ENCODE data around the gene LECT2.

DNA sequence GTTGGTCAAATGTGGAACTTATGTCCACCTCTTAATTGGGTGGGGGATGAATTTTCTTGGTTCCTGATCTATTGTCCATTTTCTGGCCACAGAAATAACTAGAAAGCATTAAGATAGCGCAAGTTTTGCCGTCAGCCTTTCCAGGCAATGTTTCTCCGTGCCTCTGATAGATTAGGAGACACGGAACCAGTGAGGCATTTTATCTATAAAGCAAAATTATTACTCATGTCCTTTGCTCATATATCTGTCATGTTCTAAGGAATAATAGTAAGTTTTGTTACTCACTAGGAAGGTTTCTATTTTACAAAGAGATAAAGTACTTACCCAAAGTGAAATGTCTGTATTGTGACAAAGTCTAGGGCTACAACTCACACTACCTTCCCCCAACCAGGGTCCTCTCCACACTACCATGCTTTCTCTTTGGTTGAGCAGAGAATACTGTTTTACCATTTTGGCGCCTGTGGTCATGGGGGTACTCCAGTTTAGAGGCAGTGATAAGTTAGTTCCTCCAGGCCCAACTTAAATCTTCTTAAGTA is 39.2 kb downstream of the LECT2 start:
- no peak for TF ChIP-seq POLR2A (IDR thresholded peaks at IDR 0.05)
- TF ChIP-seq, protein P1, sequence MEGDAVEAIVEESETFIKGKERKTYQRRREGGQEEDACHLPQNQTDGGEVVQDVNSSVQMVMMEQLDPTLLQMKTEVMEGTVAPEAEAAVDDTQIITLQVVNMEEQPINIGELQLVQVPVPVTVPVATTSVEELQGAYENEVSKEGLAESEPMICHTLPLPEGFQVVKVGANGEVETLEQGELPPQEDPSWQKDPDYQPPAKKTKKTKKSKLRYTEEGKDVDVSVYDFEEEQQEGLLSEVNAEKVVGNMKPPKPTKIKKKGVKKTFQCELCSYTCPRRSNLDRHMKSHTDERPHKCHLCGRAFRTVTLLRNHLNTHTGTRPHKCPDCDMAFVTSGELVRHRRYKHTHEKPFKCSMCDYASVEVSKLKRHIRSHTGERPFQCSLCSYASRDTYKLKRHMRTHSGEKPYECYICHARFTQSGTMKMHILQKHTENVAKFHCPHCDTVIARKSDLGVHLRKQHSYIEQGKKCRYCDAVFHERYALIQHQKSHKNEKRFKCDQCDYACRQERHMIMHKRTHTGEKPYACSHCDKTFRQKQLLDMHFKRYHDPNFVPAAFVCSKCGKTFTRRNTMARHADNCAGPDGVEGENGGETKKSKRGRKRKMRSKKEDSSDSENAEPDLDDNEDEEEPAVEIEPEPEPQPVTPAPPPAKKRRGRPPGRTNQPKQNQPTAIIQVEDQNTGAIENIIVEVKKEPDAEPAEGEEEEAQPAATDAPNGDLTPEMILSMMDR (IDR thresholded peaks at IDR 0.05) = no peak
- no peak for TF ChIP-seq EP300 (IDR thresholded peaks at IDR 0.05)
